HG03378 (cell line): ENCODE measurements around the gene KLHL2.

Source experiments
- ATAC-seq: cut with Tn5 transposase; IDR thresholded peaks from one replicate; pipeline ENCODE4 v1.9.1; 2021; ENCODE audit warnings: mild to moderate bottlenecking, moderate library complexity; ENCODE audit not compliant: unreplicated experiment

KLHL2 gene

DNA sequence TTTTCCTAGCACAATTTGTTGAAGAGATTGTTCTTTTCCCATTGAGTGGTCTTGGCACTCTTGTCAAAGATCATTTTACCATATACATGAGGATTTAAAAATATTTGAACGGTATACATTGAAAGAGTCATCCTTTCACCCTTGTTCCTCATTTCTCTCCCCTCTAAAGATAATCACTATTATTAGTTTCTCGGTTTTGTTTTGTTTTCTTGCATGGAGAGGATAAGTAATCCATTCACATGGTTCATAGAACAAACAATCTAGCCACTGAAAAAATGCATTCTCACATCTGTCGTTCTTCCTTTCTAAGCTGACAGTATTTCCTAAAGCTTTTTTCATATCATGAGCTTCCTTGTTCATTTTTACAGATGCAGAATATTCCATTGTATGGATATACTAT is 80.9 kb downstream of the KLHL2 start:
- peak; percentile 58 for ATAC-seq

DNA sequence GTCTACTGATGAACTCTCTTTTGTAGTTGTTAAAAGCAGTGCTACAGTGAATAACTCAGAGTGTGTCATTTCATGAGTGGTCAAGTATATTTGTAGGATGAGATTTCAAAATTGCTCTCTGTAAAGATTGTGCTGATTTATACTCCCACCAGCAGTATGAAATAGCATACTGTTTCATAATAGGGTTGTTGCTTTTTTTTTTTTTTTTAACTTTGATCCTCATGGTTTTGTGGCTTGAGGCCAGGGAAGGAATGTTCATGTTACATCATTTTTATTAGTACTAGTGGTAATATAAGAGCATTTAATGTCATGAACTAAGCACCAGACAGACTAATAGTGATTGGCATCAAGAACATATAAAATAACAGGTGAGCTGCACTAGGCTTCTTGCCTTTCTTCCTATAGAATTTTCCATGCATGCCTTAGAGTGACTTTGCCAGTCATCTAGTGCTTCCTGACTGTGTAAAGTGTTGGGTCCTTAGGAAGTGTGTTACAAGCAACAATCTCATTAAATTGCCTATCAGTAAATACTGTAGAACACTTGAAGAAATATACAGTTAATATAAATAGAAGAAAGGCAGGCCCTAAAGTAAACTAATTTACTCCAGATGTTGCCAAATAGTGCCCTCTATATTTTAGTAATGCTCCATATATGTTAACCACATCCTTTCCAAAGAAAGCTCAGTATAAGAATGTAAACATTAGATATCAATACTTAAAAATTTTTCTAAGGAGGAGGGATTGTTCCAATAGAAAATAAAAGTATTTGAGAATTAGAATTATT is 81.5 kb downstream of the KLHL2 start:
- ATAC-seq: peak; percentile 23

DNA sequence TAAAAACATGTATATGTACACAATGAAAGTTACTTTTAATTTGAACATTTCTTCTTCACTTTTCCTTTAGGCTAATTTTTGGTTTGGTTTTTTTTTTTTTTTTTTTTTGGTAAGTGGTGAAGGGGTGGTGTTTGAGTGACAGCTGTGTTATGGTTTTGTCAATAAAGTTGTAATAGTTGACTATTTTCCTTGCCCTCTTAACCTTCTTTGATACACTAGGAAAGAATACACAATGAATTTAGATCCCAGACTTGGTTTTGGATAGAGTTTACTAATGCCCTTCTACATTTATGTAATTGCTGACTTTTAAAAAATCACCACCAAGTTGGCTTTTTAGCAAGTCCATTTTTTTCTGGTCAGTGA is 82.0 kb downstream of the KLHL2 start:
- ATAC-seq: no peak

DNA sequence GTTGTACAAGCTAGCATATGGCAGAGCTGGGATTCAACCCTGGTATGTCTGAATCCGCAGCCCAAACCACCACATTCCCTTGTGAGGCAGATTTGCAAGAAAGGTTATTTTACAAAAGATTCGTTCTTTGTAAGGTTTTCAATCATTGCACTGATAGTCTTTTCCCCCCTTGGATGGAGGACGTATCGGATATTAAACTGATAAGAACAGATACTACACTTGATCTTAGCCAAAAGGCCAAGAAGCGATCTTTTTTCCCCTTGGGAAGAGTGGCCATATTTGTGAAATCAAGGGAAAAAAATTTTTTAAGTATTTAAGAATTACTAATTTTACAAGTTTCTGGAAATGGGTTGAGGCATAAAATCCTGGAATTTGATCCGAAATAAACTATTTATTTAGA is 85.7 kb downstream of the KLHL2 start:
- ATAC-seq: no peak

DNA sequence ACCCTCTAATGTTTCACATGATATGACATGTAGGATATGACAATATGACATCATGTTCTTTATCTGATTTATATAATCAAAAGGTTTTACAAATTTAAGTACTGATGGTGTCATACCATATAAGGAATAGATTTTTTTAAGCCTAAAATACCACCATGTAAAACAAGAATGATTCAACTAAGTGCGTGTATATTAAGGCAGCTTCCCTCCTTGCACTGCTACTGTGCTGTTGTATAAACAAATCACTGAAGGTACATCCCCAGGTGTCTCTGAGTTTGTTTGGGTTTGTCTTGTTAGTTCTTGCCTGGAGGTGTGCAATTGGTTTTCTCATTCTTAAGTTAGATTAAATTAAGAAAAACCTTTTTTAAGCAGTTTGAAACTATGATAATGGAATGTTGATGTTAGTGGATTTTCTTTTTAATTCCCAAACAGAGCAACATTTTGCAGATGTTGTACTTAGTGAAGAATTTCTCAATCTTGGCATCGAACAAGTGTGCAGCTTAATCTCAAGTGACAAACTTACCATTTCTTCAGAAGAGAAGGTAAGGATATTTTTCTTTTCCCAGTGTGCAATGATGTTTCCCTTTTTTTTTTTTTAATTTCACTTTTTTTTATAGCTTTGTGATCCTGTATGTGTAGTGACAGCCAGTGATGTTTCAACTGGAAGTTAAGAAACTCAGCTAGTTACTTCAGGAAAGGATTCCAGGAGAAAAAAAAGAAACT is 86.7 kb downstream of the KLHL2 start:
- no peak for ATAC-seq

DNA sequence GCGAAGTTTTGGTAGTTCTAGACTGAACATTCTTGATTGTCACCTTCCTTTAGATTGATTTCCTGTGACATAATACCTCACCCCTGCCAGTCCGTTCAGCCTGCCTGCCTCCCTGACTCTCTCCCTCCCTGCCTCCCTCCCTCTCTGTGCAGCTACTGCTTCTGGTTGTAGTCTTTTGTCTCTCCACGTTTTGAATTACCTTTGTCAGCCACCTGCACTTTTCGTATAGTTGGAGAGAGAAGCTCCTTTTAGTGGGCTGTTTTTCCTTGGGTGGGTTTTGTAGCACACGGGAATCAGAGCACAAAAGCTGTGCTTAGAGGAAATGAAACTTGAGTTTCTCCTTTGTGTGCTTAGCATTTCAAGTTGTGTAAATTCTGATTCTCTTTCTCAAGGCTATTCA is 87.5 kb downstream of the KLHL2 start:
- peak; percentile 91 for ATAC-seq

DNA sequence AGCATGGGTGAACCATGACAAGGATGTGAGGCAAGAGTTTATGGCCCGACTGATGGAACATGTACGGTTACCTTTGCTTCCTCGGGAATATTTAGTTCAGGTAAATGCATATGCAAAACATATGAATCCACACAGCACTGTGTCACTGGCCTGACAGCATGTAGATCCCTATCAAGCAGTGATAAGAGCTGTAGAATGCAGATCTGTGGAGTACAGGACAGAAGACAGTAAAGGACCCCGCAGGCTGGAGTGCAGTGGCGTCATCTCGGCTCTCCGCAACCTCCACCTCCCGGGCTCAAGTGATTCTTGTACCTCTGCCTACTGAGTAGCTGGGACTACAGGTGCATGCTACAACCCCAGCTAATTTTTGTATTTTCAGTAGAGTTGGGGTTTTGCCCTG is 90.3 kb downstream of the KLHL2 start:
- no peak for ATAC-seq

DNA sequence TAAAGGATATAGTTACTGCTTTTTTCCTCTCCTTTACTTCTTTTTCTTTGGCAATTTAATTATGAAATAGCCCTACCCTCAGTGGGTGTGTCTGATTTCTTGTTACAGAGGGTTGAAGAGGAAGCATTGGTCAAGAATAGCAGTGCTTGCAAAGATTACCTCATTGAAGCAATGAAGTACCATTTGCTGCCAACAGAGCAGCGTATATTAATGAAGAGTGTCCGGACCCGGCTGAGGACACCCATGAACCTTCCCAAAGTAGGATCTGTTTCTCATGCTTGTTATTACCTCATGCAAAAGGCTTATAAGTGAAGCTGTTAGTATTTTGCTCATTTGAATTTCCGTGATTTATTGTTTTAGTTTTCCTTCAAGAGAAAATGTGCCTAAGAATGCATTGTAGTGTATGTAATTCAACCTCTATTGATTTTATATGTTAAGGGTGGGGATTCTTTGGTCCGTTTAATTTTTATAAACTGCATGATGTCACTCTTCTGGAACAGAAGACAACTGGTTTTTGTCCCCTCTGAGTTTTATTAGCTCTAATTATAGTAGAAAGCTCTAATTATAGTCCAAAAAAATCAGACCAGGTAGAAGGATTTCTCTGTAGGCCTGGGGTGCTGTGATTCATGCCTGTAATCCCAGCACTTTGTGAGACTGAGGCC is 92.2 kb downstream of the KLHL2 start:
- no peak for ATAC-seq

DNA sequence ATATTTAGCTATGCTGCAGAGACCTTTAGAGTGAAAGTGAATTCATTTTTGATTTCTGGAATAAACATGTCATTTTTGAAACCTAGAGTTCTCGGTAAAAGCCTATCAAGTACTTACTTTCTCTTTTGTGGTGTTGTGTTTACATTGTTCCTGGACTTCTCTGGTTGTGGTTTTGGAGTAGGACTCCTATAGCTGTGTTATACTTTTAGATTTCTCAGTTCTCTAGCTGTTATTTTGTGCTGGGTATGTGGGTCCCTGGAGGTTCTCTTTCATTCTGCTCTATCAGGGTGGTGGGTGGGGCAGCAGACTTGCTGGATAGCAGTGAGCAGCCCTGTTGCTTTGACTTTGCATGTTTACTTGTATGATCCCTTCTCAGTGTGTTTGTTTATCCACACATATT is 94.5 kb downstream of the KLHL2 start:
- peak; percentile 85 for ATAC-seq

DNA sequence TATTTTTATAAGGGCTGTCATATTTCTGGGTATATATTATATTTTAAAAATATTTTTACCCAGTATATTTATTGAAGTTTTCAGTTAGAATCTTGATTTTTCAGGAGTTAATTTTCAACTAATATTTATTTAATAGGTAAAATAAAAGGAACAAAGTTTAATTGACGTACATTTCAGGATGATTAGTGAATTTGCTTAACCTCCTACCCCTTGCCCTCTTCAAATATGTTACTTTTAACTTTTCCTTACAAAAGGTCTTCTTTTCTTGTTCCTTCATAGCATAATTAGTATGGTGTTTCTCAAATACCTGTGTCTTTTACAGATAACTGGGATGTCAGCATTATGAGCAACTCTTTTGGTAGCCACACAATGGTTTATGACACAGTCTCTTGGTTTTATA is 95.3 kb downstream of the KLHL2 start:
- no peak for ATAC-seq

DNA sequence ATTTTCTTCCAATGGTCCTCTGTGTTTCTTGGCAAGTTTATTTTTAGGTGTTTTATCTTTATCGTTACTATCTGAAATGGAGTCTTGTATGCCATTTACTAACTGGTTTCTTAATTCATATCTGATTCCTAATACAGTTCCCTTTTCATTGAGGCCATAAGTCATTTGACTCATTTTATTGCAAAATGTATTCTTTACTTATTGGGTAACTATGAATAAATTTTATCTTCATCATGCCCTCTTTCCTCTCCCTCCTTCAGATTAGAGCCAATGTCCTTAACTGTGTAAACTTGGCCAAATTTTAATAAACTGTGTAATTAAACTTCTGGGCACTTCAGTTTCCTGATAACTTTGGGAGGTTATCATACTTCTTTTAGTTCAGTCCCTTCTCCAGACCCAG is 100.8 kb downstream of the KLHL2 start:
- no peak for ATAC-seq

DNA sequence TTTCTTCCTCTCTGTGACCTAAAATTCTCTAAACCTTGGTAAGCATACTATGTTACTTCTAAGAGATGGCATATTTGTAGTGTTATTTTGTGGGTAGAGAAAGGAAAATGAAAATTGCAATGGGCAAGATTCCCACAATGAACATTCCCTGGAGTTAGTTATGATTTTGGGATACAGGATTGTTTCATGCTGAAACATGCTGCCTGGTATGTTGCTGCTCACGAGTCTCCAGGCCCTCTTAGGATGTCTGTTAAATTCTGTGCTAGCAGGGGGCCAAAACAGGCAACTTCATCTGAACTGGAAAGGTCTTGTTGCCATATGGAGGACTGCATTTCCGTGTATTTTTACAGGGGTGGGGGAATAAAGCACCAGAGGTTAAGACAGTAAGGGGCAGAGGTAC is 101.2 kb downstream of the KLHL2 start:
- ATAC-seq: no peak

DNA sequence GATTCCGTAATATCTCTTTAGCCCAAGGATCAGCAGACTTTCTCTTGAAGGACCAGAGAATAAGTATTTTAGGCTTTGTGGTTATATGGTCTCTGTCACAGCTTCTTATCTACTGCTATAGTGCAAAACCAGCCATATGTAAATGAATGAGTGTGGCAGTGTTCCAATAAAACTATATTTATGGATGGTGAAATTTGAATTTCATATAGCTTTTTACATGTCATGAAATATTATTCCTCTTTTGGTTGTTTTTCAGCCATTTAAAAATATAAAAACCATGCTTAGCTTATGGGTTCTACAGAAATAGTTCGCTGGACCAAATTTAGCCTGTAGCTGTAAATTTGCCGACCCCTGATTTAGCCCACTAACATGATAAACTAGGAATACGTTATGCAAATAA is 102.1 kb downstream of the KLHL2 start:
- no peak for ATAC-seq

DNA sequence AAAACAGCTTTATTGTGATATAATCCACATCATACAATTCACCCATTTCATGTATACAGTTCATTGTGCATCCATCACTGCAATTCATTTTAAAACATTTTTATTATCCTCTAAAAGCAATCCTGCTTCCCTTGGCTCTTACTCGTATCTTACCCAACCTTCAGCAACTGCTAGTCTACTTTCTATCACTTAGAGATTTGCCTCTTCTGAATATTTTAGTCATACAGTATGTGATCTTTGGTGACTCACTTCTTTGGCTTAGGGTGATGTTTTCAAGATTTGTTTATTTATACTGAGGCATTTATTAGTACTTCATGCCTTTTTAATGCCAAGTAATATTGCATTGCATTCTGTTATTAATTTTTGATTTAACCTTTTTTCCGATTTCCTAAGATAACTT is 105.1 kb downstream of the KLHL2 start:
- no peak for ATAC-seq

DNA sequence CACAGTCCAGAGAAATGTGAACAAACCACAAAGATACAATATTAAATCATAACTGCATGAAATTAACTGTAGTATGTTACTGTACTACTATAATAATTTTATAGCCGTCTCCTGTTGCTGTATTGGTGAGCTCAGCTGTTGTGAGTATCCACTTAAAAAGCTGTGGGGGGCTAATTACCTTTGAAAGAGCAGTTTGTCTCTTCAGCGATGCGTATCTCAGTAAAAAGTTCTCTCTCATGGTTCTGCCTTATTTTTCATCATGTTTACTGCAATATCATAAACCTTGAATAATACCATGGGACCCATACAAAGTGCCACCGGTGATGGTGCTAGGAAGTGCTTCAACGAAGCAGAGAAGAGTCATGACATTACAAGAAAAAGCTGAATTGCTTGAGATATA is 111.7 kb downstream of the KLHL2 start:
- ATAC-seq: no peak

DNA sequence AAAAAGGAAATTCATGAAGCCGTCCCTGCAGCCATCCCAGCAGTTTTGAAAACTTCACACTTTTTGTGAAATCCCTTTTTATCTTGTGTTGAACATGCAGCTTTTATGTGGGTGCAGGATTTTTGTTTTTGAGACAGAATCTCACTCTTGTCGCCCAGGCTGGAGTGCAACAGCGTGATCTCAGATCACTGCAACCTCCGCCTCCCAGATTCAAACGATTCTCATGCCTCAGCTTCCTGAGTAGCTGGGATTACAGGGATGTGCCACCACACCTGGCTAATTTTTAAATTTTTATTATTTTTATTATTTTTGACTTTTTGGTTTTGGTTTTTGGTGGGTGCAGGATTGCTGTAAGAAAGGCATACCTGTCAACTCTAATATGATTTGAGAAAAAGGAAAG is 112.1 kb downstream of the KLHL2 start:
- no peak for ATAC-seq

DNA sequence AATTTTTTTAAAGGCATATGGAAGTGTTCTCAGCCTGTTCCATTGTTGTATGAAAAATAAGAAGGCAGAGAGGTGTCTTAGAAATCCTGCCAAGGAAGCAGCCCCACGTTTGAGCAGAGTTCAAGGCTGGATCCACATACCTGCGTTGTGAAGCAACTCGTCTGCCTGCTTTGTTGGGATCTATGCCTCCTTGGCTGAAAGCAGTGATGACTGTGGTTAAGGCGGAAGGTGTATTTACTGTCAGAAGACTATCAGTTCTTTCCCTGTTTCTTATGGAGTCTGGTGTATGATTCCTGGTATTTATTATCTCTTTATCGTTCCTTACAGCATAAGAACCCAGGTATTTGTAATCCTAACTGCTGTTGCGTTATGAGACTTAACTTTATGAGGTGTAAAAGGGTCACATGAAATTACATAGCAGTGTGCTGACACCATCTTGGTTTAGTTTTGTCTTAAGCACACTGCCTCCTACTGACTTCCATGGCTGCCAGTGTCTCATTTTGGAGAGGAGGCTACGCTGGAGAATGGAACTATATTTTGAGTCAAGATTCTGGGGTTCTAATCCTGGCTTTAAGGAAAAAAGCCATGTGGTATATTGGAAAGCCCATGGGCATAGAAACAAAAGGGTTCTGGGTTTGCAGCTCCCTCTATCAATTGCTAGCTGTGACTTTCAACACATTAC is 117.0 kb downstream of the KLHL2 start:
- ATAC-seq: no peak

DNA sequence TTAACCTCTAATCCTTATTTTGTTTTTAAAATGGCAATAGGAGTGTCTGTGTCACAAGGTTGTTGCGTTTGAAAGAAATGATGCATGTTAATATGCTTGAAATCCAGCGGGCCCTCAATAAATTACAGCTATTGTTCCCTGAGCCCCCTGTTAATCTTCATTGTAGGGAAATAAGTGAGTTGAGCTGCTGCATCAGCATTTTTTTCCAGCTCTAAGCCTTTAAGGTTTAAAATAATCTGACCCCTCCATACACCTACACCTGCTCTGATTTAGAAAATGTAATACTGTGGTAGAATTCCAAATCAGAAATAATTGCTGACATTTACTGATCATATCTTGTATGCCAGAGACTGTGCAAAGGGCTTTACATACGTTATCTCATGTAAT is 117.5 kb downstream of the KLHL2 start:
- no peak for ATAC-seq

DNA sequence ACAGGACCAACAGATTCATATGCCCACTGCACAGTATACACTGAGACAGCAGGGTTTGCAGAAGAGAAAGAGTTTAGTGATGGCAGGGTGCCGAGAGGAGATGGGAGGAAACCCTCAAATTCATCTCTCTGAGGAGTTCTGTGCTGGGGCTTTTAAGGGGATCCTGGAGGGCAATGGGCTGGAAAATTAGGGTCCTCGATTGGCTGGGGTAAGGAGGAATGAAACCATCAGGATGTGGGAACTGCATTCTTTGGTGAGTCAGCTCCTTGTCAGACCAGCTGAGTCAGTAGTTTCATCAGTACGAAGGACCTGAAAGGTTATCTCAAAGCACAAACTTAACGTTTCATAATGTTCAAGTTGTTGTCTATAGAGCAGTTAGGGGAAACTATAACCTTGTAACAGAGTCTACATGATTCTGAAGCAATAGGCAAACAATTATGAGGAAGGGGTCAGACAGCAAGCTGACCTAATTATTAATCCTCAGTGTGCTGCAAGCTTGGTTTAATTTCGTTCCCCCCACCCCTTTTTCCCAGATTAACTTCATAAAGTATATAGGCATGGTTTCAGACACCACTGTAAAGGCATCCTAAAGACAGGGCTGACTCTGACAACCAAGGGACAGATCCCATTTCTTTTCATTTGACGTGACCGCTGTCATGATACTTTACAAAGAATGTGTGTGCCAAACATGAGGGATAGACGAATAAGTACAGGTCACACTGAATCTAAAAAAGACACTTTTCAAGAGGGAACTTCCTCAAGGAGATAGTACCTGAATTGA is 118.6 kb downstream of the KLHL2 start:
- ATAC-seq: no peak

DNA sequence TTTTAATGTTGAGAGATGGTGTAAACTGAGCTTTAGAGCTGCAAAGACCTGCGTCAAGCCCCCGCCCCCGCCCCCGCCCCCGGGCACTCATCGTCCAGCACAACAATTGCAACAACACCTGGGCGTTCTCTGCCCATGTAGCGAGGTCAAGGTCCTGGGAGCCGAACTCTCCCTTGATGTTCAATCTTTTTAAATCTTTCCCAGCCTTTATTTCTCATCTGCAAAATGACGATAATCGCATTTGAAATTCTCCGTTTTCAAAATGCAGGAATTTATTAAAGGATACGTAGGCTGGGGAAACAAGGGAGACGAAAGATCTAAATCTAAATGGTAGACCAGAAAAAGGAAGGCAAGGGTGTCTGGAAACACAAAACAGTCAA is 119.5 kb downstream of the KLHL2 start:
- peak; percentile 1 for ATAC-seq
